Stomach (tissue), 9 donors: ENCODE measurements around the gene FNTB. TPM values are rescaled to one million over a fixed set of nuclear protein-coding genes. Genes with fewer than 3 reads are reported as not detected.

Source experiments
- DNase-seq, 2 donors: peaks; one replicate each; pipeline versions ENCODE4 v3.0.0 to v3.0.0-alpha.2; 2013 to 2019
- H3K27ac ChIP-seq, 5 donors: fragments of 200-600 bp in 4 of 5; sonication (generic) in 4 of 5; one replicate each; pipeline ENCODE4 v1.5.1; 2013 to 2019; ENCODE audit warnings: mild to moderate bottlenecking in 1 of 5, moderate library complexity in 1 of 5
- H3K27me3 ChIP-seq, 3 donors: fragments of 200-600 bp; sonication (generic); one replicate each; pipeline ENCODE4 v1.5.1; 2017 to 2019; ENCODE audit warnings: mixed run types in 1 of 3
- H3K36me3 ChIP-seq, 4 donors: fragments of 200-600 bp; sonication (generic); 1 replicate in 3 of 4; 2 replicates in 1 of 4; pipeline ENCODE4 v1.5.1; 2016 to 2019
- H3K4me1 ChIP-seq, 4 donors: fragments of 200-600 bp; sonication (generic); one replicate each; pipeline ENCODE4 v1.5.1; 2016 to 2019
- H3K4me3 ChIP-seq, 4 donors: fragments of 200-600 bp; sonication (generic) in 3 of 4; one replicate each; pipeline ENCODE4 v1.5.1; 2016 to 2019; ENCODE audit warnings: mild to moderate bottlenecking in 1 of 4
- H3K9me3 ChIP-seq, 4 donors: fragments of 200-600 bp; sonication (generic); one replicate each; pipeline ENCODE4 v1.5.1; 2016 to 2019
- EP300 ChIP-seq: sonication (generic); formaldehyde crosslinking; IDR thresholded peaks from one replicate; pipeline ENCODE4 v1.6.1; 2017; ENCODE audit warnings: antibody characterized with exemption
- POLR2A ChIP-seq, 4 donors: fragments of 450-650 bp; IDR thresholded peaks; one replicate each; pipeline ENCODE4 v1.6.1; 2016; ENCODE audit warnings: antibody characterized with exemption in 4 of 4, control low read depth in 2 of 4, mild to moderate bottlenecking in 1 of 4, moderate library complexity in 1 of 4
- POLR2AphosphoS5 ChIP-seq, 3 donors: sonication (generic); formaldehyde crosslinking; IDR thresholded peaks; one replicate each; pipeline ENCODE4 v1.6.1; 2016; ENCODE audit warnings: antibody characterized with exemption in 3 of 3
- WGBS, 5 donors: extraction: QIAGEN DNeasy Blood & Tissue Kit in 3 of 5; methylation state at CpG; one replicate each; pipeline versions ENCODE4 v1.1.5 to v1.1.7; 2013 to 2018; 5-methylcytosine and 5-hydroxymethylcytosine counted together
- intact Hi-C: fragments of 100-400 bp; cut with DNase I; formaldehyde crosslinking; loops from one replicate; pipeline ENCODE4 v1.15.1; 2023; ENCODE audit warnings: low total_unique reads
- polyA plus RNA-seq, 3 donors: library from polyadenylated mRNA; stranded (reverse); fragments of 200-250 nt; gene quantifications; one replicate each; pipeline ENCODE4 v1.2.3, GENCODE V29; 2013
- total RNA-seq, 5 donors: library from RNA; depleted of rRNA; stranded (reverse); fragments of >200 nt; gene quantifications; one replicate each; pipeline versions ENCODE4 v1.1.0 to v1.2.3, GENCODE V29; 2014 to 2016
- TF ChIP-seq, protein P1 (sequence below), 7 experiments: fragments of 450-650 bp in 4 of 7; fragments of 200-600 bp in 3 of 7; sonication (generic) in 3 of 7; IDR thresholded peaks; one replicate each; pipeline ENCODE4 v1.5.1; 2016 to 2019; ENCODE audit warnings: antibody characterized with exemption in 7 of 7, control low read depth in 2 of 7, mild to moderate bottlenecking in 1 of 7
- donor health status: healthy with polysubstance abuse.
- donor health status: Bipolar disorder and iron deficiency.
- donor health status: healthy.

Gene FNTB
- total and polyA plus RNA-seq, 8 donors = 2.9 to 18.3 (median 6.3) TPM; not detected in 1

- TF ChIP-seq EP300 (no peak), POLR2AphosphoS5 (IDR thresholded peaks at IDR 0.05) (no peak), POLR2A (IDR thresholded peaks at IDR 0.05) (no peak)
- TF ChIP-seq, protein P1, sequence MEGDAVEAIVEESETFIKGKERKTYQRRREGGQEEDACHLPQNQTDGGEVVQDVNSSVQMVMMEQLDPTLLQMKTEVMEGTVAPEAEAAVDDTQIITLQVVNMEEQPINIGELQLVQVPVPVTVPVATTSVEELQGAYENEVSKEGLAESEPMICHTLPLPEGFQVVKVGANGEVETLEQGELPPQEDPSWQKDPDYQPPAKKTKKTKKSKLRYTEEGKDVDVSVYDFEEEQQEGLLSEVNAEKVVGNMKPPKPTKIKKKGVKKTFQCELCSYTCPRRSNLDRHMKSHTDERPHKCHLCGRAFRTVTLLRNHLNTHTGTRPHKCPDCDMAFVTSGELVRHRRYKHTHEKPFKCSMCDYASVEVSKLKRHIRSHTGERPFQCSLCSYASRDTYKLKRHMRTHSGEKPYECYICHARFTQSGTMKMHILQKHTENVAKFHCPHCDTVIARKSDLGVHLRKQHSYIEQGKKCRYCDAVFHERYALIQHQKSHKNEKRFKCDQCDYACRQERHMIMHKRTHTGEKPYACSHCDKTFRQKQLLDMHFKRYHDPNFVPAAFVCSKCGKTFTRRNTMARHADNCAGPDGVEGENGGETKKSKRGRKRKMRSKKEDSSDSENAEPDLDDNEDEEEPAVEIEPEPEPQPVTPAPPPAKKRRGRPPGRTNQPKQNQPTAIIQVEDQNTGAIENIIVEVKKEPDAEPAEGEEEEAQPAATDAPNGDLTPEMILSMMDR (IDR thresholded peaks at IDR 0.05) = no peak
These were observed 58.3 kb downstream of the FNTB start for GRCh38 chr14:65045006-65045405.

DNA sequence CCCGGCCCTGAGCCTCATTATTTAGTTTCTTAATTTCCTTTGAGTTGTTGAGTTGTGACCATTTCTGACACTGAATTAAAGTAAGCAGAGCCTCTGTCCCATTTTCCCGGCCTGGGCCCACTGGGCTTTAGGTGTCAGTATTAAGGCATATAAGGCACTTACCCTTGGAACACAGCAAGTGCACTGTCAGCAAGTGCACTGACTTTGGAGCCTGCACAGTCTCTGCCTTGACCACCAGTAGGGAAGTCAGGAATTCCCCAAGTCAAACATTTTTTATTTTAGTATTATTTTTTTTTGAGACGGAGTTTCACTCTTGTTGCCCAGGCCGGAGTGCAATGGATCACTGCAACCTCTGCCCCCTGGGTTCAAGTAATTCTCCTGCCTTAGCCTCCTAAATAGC is 59.0 kb downstream of the FNTB start:
- H3K4me1 ChIP-seq = peaks cover 4 to 24% (median 7%) of the 10 kb centered on the region in 4 donors
- intact Hi-C loops = no loop called here
- WGBS, 5 donors = 88 to 95% (median 92%) methylated on average over 4 of the region's 4 CpGs
- DNase-seq = no peak
- peaks cover 11 to 58% (median 50%) of the 10 kb centered on the region in 4 donors for H3K36me3 ChIP-seq
- no peak for TF ChIP-seq POLR2A (IDR thresholded peaks at IDR 0.05)
- TF ChIP-seq, protein P1 (IDR thresholded peaks at IDR 0.05) = no peak
- no peak for TF ChIP-seq POLR2AphosphoS5 (IDR thresholded peaks at IDR 0.05)
- TF ChIP-seq EP300 = no peak
- H3K27ac ChIP-seq = no peak overlapping the region
- H3K4me3 ChIP-seq = no peak overlapping the region
- H3K27me3 ChIP-seq = no peaks in the 10 kb centered on the region
- no peaks in the 10 kb centered on the region for H3K9me3 ChIP-seq

More at GRCh38 chr14:65045006-65045405, 58.3 kb downstream of the FNTB start:
- peaks cover 11 to 61% (median 52%) of the 10 kb centered on the region in 4 donors for H3K36me3 ChIP-seq
- intact Hi-C loops = no loop called here
- no peak for DNase-seq
- WGBS, 5 donors = 82 to 98% (median 91%) methylated on average over 5 of the region's 5 CpGs
- H3K4me1 ChIP-seq = peaks cover 4 to 24% (median 7%) of the 10 kb centered on the region in 4 donors
- no peak overlapping the region for H3K4me3 ChIP-seq
- H3K9me3 ChIP-seq = no peaks in the 10 kb centered on the region
- no peaks in the 10 kb centered on the region for H3K27me3 ChIP-seq
- no peak overlapping the region for H3K27ac ChIP-seq

DNA sequence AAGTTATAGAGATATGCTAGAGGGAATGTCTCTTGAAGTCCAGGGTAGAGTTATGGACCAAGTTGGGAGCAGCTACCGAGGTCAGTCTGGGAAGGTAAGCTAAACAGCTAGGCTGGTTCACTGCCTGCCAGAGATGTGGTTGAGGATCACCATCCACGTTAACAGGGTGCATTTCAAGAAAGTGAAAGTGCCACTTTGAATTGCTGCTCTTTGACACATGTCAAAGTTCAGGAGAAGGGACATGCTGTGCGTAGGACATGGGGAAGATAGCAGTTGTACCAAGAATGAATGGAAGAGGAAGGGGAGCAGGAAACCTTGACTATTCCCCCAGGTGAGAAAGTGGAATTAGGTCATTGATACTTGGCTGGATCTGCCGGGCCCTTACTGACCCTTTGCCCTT is 66.1 kb downstream of the FNTB start:
- H3K4me1 ChIP-seq = peaks cover 0 to 6% (median 5%) of the 10 kb centered on the region in 4 donors
- peaks cover 3 to 63% (median 55%) of the 10 kb centered on the region in 4 donors for H3K36me3 ChIP-seq
- DNase-seq = no peak
- TF ChIP-seq POLR2AphosphoS5 (IDR thresholded peaks at IDR 0.05) (no peak), POLR2A (IDR thresholded peaks at IDR 0.05) (no peak), EP300 (no peak)
- TF ChIP-seq, protein P1 (IDR thresholded peaks at IDR 0.05) = no peak
- no peak overlapping the region for H3K4me3 ChIP-seq
- H3K27ac ChIP-seq = no peak overlapping the region
- WGBS, 5 donors = 69 to 83% (median 72%) methylated on average over 4 of the region's 4 CpGs
- H3K27me3 ChIP-seq = no peaks in the 10 kb centered on the region
- intact Hi-C loops = no loop called here
- no peaks in the 10 kb centered on the region for H3K9me3 ChIP-seq

- H3K4me3 ChIP-seq = no peak overlapping the region
- no peaks in the 10 kb centered on the region for H3K27me3 ChIP-seq
- DNase-seq = peak in 1 of 2 donors; percentile 2
- WGBS, 5 donors = 86 to 98% (median 91%) methylated on average over 3 of the region's 3 CpGs
- H3K9me3 ChIP-seq = no peaks in the 10 kb centered on the region
- peaks cover 3 to 60% (median 53%) of the 10 kb centered on the region in 4 donors for H3K36me3 ChIP-seq
- peaks cover 0 to under 1% (median 0%) of the 10 kb centered on the region in 4 donors for H3K4me1 ChIP-seq
- no peak overlapping the region for H3K27ac ChIP-seq
- TF ChIP-seq POLR2A (IDR thresholded peaks at IDR 0.05) = no peak
- TF ChIP-seq, protein P1 (IDR thresholded peaks at IDR 0.05) = no peak
- intact Hi-C loops = no loop called here
These were observed 66.8 kb downstream of the FNTB start for GRCh38 chr14:65053466-65053865.
